Chondrocyte (in vitro differentiated cells): ENCODE results near the gene STMN3. TPM values are rescaled to one million over a fixed set of nuclear protein-coding genes. Genes with fewer than 3 reads are reported as not detected.

Source experiments
- DNase-seq: peaks from one replicate; pipeline ENCODE4 v3.0.0; 2021; ENCODE audit warnings: mixed read lengths, low spot score
- H3K27ac Mint-ChIP-seq: one replicate; pipeline ENCODE4 v1.8.0; 2021; ENCODE audit warnings: mild to moderate bottlenecking, moderate library complexity, mixed read lengths; ENCODE audit not compliant: unreplicated experiment
- H3K27me3 Mint-ChIP-seq: 2 replicates; pipeline ENCODE4 v1.8.0; 2021; ENCODE audit warnings: low read depth, mixed read lengths
- H3K36me3 Mint-ChIP-seq: 2 replicates; pipeline ENCODE4 v1.8.0; 2021; ENCODE audit warnings: low read depth, mixed read lengths
- H3K4me1 Mint-ChIP-seq: 2 replicates; pipeline ENCODE4 v1.8.0; 2021; ENCODE audit warnings: low read depth, mild to moderate bottlenecking, mixed read lengths
- H3K4me3 Mint-ChIP-seq: one replicate; pipeline ENCODE4 v1.8.0; 2021; ENCODE audit warnings: mild to moderate bottlenecking, moderate library complexity, mixed read lengths; ENCODE audit not compliant: unreplicated experiment
- H3K9me3 Mint-ChIP-seq: 2 replicates; pipeline ENCODE4 v1.8.0; 2021; ENCODE audit warnings: low read depth, mixed read lengths
- total RNA-seq: library from RNA; stranded (reverse); gene quantifications from 3 replicates; pipeline ENCODE4 v1.2.1, GENCODE V29; 2021
- TF ChIP-seq, protein P1 (sequence below): fragments of 200-600 bp; sonication (generic); IDR thresholded peaks from 2 replicates; pipeline ENCODE4 v1.5.0; 2021; ENCODE audit warnings: antibody characterized with exemption, mild to moderate bottlenecking, moderate library complexity

STMN3 gene
- total RNA-seq, 1 donor from 2014 or later = 7.8 TPM

DNA sequence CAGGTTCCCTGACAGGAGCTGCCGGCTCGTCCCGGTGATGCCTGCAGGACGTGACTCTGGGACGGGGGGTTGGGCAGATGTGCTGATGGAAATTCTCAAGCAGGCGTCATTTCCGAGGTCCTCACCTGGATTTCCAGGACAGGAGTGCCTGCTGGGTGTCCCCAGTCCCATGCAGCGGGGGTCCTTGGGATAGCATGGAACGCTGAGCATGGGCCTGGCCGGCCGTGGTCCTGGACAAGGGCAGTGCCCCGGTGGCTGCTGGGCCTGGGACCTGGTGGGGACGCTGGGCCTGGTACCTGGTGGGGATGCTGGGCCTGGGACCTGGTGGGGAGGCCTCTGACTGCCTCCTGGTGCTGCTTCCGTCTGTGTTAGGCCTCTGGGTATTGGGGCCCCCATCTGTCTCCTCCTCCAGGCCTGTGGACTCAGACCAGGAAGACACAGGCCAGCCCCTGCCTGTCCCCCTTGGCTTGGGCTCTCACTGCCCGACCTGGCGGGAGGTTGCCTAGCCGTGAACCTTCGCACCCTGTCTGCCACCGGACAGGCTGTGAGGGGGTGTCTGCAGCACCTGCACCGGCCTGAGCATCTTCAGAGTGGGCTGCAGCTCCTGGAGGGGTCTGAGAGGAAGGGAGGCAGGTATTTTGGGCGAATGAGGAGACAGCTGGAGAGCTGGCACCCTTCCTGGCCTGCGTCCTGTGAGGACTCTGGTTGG, 11.1 kb upstream of the STMN3 start:
- H3K36me3 Mint-ChIP-seq = peaks cover 21% of the 10 kb centered on the region

DNA sequence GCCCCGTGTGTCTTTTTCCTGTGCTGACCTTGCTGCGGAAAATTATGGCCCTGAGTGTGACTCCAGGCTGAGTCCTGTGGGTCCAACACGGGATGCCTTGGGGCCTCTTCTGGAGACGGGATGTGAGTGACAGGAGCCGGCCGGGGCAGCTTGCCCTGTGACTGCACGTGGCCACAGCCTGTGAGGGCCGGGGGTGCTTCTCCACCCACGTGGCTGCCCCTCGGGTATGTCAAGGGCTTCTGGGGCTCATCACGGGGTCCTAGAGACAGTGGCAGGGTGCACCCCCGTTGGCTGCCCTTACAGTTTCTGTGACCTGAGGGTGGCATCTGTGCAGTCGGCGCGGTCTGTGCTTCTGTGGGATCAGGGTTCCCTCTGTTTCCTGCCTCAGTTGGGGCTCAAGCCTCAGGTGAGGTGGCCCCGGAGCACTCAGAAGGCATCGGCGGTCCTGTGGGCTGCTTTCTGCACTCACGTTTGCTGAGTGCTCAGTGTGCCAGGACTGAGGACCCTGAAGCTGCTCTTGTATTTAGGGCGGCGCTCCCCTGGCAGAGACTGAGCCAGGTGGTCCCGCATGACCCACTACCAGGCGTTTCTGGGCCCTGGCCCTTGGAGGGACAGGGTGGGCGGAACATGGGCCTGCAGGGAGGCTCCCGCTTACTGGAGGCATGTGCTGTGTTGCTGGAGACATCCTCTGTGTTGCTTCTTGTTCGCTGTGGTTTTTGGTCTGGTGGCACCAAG, 10.3 kb upstream of the STMN3 start:
- no peaks in the 10 kb centered on the region for H3K9me3 Mint-ChIP-seq
- peaks cover 16% of the 10 kb centered on the region for H3K36me3 Mint-ChIP-seq
- no peaks in the 10 kb centered on the region for H3K27me3 Mint-ChIP-seq
- no peak for DNase-seq
- no peak overlapping the region for H3K4me3 Mint-ChIP-seq
- TF ChIP-seq, protein P1, sequence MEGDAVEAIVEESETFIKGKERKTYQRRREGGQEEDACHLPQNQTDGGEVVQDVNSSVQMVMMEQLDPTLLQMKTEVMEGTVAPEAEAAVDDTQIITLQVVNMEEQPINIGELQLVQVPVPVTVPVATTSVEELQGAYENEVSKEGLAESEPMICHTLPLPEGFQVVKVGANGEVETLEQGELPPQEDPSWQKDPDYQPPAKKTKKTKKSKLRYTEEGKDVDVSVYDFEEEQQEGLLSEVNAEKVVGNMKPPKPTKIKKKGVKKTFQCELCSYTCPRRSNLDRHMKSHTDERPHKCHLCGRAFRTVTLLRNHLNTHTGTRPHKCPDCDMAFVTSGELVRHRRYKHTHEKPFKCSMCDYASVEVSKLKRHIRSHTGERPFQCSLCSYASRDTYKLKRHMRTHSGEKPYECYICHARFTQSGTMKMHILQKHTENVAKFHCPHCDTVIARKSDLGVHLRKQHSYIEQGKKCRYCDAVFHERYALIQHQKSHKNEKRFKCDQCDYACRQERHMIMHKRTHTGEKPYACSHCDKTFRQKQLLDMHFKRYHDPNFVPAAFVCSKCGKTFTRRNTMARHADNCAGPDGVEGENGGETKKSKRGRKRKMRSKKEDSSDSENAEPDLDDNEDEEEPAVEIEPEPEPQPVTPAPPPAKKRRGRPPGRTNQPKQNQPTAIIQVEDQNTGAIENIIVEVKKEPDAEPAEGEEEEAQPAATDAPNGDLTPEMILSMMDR = no peak
- no peak overlapping the region for H3K27ac Mint-ChIP-seq
- H3K4me1 Mint-ChIP-seq = peaks cover 13% of the 10 kb centered on the region

More for the DNA sequence above, 11.1 kb upstream of the STMN3 start:
- DNase-seq = peak; percentile 67
- Mint-ChIP-seq H3K4me1 (peaks cover 7% of the 10 kb centered on the region), H3K27ac (no peak overlapping the region), H3K27me3 (no peaks in the 10 kb centered on the region), H3K9me3 (no peaks in the 10 kb centered on the region), H3K4me3 (no peak overlapping the region)
- TF ChIP-seq, protein P1 = no peak

- no peak for DNase-seq
- Mint-ChIP-seq H3K27me3 (no peaks in the 10 kb centered on the region), H3K27ac (no peak overlapping the region), H3K4me3 (no peak overlapping the region), H3K4me1 (peaks cover 17% of the 10 kb centered on the region), H3K9me3 (no peaks in the 10 kb centered on the region), H3K36me3 (peaks cover 12% of the 10 kb centered on the region)
- TF ChIP-seq, protein P1 = no peak
Observed at GRCh38 chr20:63662813-63663189, 9.6 kb upstream of the STMN3 start.

DNA sequence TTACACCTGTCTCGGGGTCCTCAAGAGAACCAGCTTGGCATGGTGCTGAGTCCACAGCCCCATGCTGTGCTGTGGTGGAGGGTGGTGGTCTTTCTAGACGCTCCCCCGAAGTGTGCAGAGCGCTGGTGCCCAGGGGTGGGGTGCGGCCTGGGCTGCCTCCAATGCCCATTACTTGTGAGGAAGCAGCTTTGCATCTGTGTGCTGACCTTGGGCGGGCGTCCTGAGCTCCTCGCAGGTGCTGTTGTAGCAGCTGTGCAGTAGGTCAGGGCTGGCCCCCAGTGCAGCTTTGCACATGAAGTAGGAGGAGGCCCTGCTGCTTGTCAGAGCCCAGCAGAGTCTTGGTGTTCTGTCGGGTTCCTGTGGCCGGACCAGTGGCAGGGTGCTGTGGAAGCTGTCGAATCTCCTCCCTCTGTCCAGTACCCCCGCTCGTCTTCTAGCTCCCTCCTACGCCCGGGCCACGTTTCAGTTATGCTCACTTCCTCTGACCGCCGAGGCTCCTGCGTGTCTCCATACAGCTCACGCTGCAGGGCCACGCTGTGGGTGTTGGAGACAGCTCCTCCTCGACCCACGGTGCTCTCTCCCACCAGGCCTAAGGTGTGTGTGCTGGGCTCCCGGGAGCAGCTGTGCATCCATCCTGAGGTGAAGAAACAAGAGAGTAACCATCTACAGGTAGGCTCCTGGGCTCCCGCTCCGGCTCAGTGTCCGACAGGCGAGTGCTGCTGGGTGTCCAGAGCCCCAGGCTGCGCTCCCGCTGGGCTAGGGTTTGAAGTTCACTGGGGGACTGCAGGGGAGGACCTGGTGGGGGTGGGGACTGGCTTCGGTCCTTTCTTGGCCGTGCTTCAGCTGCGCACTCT, 9.0 kb upstream of the STMN3 start:
- no peak overlapping the region for H3K4me3 Mint-ChIP-seq
- no peaks in the 10 kb centered on the region for H3K9me3 Mint-ChIP-seq
- no peak overlapping the region for H3K27ac Mint-ChIP-seq
- TF ChIP-seq, protein P1 = no peak
- H3K27me3 Mint-ChIP-seq = no peaks in the 10 kb centered on the region
- H3K4me1 Mint-ChIP-seq = peaks cover 20% of the 10 kb centered on the region
- DNase-seq = peak; percentile 93
- peaks cover 12% of the 10 kb centered on the region for H3K36me3 Mint-ChIP-seq

DNA sequence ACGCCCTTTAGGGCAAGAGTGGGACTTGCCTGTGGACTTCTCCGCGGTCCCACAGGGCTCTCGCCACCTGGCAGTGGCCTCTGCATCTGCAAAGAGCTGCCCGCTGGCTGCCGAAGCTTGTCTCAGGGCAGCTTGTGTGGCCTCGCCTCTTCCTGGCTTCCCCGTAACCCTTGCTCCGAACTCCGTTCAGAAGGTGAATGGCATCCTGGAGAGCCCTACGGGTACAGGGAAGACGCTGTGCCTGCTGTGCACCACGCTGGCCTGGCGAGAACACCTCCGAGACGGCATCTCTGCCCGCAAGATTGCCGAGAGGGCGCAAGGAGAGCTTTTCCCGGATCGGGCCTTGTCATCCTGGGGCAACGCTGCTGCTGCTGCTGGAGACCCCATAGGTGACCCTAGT, 7.9 kb upstream of the STMN3 start:
- Mint-ChIP-seq H3K27me3 (no peaks in the 10 kb centered on the region), H3K4me3 (no peak overlapping the region), H3K9me3 (no peaks in the 10 kb centered on the region), H3K36me3 (peaks cover 7% of the 10 kb centered on the region), H3K4me1 (peaks cover 20% of the 10 kb centered on the region), H3K27ac (no peak overlapping the region)
- TF ChIP-seq, protein P1 = no peak
- peak; percentile 83 for DNase-seq
